HepG2 (cell line): Measurements from ENCODE around the gene FDPS. TPM values are rescaled to one million over a fixed set of nuclear protein-coding genes. Genes with fewer than 3 reads are reported as not detected.
A peak's percentile ranks its signal among the peaks of the same experiment; 100 is the strongest.

ENCODE experiments used
- AKAP8 ChIP-seq: sonication (generic); formaldehyde crosslinking; IDR thresholded peaks from 2 replicates; pipeline ENCODE4 v1.5.1; 2020; ENCODE audit warnings: mild to moderate bottlenecking, missing genetic modification reagents
- ISL2 ChIP-seq: sonication (generic); formaldehyde crosslinking; IDR thresholded peaks from 2 replicates; pipeline ENCODE4 v1.5.0; 2020; ENCODE audit warnings: missing genetic modification reagents
- KDM1A ChIP-seq: IDR thresholded peaks from 2 replicates; pipeline ENCODE4 v1.6.1; 2016; ENCODE audit warnings: missing compliant biosample characterization
- MED1 ChIP-seq: sonication (generic); formaldehyde crosslinking; IDR thresholded peaks from 2 replicates; pipeline ENCODE4 v1.4.0; 2020; ENCODE audit warnings: missing genetic modification reagents
- POLR2AphosphoS5 ChIP-seq: IDR thresholded peaks from 2 replicates; pipeline ENCODE4 v1.6.1; 2012; ENCODE audit warnings: low read depth, low read length
- TMF1 ChIP-seq: sonication (generic); formaldehyde crosslinking; IDR thresholded peaks from 2 replicates; pipeline ENCODE4 v1.8.1; 2022; ENCODE audit warnings: low read depth, missing genetic modification reagents
- TP53 ChIP-seq: sonication (generic); formaldehyde crosslinking; conservative IDR thresholded peaks from 2 replicates; pipeline ENCODE4 v1.4.0; 2020; ENCODE audit warnings: missing genetic modification reagents
- ZBTB42 ChIP-seq: sonication (generic); formaldehyde crosslinking; IDR thresholded peaks from 2 replicates; pipeline ENCODE4 v1.5.0; 2020; ENCODE audit warnings: mild to moderate bottlenecking, missing genetic modification reagents
- ZNF496 ChIP-seq: sonication (generic); formaldehyde crosslinking; IDR thresholded peaks from 2 replicates; pipeline ENCODE4 v1.8.1; 2023; ENCODE audit warnings: mild to moderate bottlenecking, moderate library complexity, missing genetic modification reagents; ENCODE audit not compliant: insufficient replicate concordance
- ZNF660 ChIP-seq: sonication (generic); formaldehyde crosslinking; IDR thresholded peaks from 2 replicates; pipeline ENCODE4 v1.5.1; 2020; ENCODE audit warnings: mild to moderate bottlenecking, low read depth, missing genetic modification reagents, borderline replicate concordance
- ZNF891 ChIP-seq: sonication (generic); formaldehyde crosslinking; IDR thresholded peaks from 2 replicates; pipeline ENCODE4 v1.5.0; 2020; ENCODE audit warnings: mild to moderate bottlenecking, missing genetic modification reagents
- polyA plus RNA-seq, 8 experiments: library from polyadenylated mRNA; depleted of rRNA in 3 of 8; stranded (reverse) in 7 of 8; unstranded in 1 of 8; fragments of >200 nt; fragmentation: Illumina TruSeq in 4 of 8; extraction: Trizol in 4 of 8; gene quantifications; 2 replicates each; pipeline versions ENCODE4 v1.2.1 to v1.2.3, GENCODE V29; 2011 to 2016; ENCODE audit warnings: low read depth in 4 of 8, missing spikeins in 1 of 8, mixed read lengths in 1 of 8; ENCODE audit not compliant: insufficient read depth in 1 of 8
- total RNA-seq, 5 experiments: library from RNA; depleted of rRNA; stranded (reverse); fragments of >200 nt; fragmentation: Illumina TruSeq; extraction: Trizol; gene quantifications; 2 replicates each; pipeline ENCODE4 v1.2.3, GENCODE V29; 2016; ENCODE audit warnings: low read depth in 1 of 5
- TF ChIP-seq, protein P1 (sequence below): sonication (generic); formaldehyde crosslinking; IDR thresholded peaks from 2 replicates; pipeline ENCODE4 v1.4.0; 2020; ENCODE audit warnings: missing genetic modification reagents, mild to moderate bottlenecking, borderline replicate concordance
- TF ChIP-seq, protein P2 (sequence below): sonication (generic); formaldehyde crosslinking; IDR thresholded peaks from 2 replicates; pipeline ENCODE4 v1.4.0; 2020; ENCODE audit warnings: missing genetic modification reagents, mild to moderate bottlenecking, borderline replicate concordance
- TF ChIP-seq, protein P3 (sequence below): IDR thresholded peaks from 2 replicates; pipeline ENCODE4 v1.6.1; 2016
- TF ChIP-seq, protein P4 (sequence below): sonication (generic); formaldehyde crosslinking; IDR thresholded peaks from 2 replicates; pipeline ENCODE4 v1.5.0; 2020; ENCODE audit warnings: missing genetic modification reagents
- TF ChIP-seq, protein P5 (sequence below): sonication (generic); formaldehyde crosslinking; IDR thresholded peaks from 2 replicates; pipeline ENCODE4 v1.8.0; 2022; ENCODE audit warnings: mild to moderate bottlenecking, missing genetic modification reagents; ENCODE audit not compliant: insufficient replicate concordance

FDPS gene
- total and polyA plus RNA-seq, 2 of the 13 experiments (the other 11 are each of a cell fraction or from before 2014, with no cell fraction given): 264 to 519 TPM

DNA sequence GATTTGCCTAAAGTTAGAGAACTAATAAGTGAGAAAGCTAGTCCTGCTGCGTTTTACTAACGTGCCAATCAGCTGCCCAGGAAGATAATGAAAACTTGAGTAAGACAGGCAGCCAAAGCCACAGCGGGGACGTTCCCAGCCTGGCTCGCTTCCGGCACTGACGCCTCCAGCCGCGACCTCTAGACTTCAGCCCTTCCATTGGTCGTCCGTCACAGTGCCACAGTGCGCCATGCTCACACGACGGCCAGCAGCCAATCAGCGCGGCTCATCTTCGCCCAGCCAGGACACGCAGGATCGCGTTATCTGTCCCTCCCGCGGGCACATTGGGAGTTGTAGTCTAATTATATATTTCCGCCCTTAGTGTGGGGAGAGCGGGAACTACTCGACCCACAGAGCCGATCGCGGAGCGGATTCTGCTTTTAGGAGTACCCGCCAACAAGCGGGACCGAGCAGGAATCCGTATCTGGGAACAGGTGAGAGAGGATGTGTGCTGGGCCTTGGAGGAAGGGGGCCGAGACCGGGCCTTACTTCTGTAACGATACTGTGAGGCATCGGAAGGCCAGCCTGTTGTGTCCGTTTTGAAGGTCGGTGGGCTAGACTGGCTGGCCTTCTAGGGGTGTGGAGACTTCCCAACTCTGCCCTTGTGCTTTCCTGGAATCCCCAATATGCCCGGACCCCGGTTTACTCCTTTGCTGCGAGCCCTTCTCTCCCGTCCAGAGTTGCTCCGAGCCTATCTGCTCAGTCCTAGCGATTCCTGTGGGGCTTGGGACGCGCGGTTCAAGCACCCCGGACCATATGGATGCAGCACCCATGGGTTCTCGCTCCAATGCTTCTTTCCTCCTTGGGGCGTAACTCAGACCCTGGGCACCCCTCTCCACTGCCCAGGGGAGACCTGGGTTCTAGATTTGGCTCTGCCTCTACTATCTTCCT is at the start of gene FDPS (continued):
- TF ChIP-seq, protein P1, sequence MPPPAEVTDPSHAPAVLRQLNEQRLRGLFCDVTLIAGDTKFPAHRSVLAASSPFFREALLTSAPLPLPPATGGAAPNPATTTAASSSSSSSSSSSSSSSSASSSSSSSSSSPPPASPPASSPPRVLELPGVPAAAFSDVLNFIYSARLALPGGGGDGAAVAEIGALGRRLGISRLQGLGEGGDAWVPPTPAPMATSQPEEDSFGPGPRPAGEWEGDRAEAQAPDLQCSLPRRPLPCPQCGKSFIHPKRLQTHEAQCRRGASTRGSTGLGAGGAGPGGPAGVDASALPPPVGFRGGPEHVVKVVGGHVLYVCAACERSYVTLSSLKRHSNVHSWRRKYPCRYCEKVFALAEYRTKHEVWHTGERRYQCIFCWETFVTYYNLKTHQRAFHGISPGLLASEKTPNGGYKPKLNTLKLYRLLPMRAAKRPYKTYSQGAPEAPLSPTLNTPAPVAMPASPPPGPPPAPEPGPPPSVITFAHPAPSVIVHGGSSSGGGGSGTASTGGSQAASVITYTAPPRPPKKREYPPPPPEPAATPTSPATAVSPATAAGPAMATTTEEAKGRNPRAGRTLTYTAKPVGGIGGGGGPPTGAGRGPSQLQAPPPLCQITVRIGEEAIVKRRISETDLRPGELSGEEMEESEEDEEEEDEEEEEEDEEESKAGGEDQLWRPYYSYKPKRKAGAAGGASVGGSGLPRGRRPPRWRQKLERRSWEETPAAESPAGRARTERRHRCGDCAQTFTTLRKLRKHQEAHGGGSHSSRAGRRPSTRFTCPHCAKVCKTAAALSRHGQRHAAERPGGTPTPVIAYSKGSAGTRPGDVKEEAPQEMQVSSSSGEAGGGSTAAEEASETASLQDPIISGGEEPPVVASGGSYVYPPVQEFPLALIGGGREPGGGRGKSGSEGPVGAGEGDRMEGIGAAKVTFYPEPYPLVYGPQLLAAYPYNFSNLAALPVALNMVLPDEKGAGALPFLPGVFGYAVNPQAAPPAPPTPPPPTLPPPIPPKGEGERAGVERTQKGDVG (CRISPR knock-in tag): no peak
- TF ChIP-seq, protein P2, sequence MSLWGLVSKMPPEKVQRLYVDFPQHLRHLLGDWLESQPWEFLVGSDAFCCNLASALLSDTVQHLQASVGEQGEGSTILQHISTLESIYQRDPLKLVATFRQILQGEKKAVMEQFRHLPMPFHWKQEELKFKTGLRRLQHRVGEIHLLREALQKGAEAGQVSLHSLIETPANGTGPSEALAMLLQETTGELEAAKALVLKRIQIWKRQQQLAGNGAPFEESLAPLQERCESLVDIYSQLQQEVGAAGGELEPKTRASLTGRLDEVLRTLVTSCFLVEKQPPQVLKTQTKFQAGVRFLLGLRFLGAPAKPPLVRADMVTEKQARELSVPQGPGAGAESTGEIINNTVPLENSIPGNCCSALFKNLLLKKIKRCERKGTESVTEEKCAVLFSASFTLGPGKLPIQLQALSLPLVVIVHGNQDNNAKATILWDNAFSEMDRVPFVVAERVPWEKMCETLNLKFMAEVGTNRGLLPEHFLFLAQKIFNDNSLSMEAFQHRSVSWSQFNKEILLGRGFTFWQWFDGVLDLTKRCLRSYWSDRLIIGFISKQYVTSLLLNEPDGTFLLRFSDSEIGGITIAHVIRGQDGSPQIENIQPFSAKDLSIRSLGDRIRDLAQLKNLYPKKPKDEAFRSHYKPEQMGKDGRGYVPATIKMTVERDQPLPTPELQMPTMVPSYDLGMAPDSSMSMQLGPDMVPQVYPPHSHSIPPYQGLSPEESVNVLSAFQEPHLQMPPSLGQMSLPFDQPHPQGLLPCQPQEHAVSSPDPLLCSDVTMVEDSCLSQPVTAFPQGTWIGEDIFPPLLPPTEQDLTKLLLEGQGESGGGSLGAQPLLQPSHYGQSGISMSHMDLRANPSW: no peak
- TF ChIP-seq ISL2 (CRISPR knock-in tag) (no peak), ZBTB42 (CRISPR knock-in tag) (no peak; the same call in 1 of the 2 replicates), MED1 (CRISPR knock-in tag) (peak; percentile 87), ZNF891 (CRISPR knock-in tag) (no peak; the same call in none of the 2 replicates), KDM1A (no peak), ZNF496 (CRISPR knock-in tag) (no peak), TMF1 (CRISPR knock-in tag) (0 out of 2 replicates have a peak, but pooled peaks have one; percentile 38), ZNF660 (CRISPR knock-in tag) (no peak), POLR2AphosphoS5 (peak; percentile 91), AKAP8 (CRISPR knock-in tag) (peak; percentile 94; the same call in 1 of the 2 replicates), TP53 (CRISPR knock-in tag) (no peak; the same call in 1 of the 2 replicates)
- TF ChIP-seq, protein P3, sequence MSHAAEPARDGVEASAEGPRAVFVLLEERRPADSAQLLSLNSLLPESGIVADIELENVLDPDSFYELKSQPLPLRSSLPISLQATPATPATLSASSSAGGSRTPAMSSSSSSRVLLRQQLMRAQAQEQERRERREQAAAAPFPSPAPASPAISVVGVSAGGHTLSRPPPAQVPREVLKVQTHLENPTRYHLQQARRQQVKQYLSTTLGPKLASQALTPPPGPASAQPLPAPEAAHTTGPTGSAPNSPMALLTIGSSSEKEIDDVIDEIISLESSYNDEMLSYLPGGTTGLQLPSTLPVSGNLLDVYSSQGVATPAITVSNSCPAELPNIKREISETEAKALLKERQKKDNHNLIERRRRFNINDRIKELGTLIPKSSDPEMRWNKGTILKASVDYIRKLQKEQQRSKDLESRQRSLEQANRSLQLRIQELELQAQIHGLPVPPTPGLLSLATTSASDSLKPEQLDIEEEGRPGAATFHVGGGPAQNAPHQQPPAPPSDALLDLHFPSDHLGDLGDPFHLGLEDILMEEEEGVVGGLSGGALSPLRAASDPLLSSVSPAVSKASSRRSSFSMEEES: peak; percentile 11; the same call in 1 of the 2 replicates
- TF ChIP-seq, protein P4, sequence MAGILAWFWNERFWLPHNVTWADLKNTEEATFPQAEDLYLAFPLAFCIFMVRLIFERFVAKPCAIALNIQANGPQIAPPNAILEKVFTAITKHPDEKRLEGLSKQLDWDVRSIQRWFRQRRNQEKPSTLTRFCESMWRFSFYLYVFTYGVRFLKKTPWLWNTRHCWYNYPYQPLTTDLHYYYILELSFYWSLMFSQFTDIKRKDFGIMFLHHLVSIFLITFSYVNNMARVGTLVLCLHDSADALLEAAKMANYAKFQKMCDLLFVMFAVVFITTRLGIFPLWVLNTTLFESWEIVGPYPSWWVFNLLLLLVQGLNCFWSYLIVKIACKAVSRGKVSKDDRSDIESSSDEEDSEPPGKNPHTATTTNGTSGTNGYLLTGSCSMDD (CRISPR knock-in tag): no peak
- TF ChIP-seq, protein P5, sequence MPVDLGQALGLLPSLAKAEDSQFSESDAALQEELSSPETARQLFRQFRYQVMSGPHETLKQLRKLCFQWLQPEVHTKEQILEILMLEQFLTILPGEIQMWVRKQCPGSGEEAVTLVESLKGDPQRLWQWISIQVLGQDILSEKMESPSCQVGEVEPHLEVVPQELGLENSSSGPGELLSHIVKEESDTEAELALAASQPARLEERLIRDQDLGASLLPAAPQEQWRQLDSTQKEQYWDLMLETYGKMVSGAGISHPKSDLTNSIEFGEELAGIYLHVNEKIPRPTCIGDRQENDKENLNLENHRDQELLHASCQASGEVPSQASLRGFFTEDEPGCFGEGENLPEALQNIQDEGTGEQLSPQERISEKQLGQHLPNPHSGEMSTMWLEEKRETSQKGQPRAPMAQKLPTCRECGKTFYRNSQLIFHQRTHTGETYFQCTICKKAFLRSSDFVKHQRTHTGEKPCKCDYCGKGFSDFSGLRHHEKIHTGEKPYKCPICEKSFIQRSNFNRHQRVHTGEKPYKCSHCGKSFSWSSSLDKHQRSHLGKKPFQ (CRISPR knock-in tag): peak; percentile 87
